Endothelial cell of umbilical vein (primary cell): ENCODE results near the gene MRPL14. TPM values are rescaled to one million over a fixed set of nuclear protein-coding genes. Genes with fewer than 3 reads are reported as not detected.

Source experiments
- BruUV-seq: library from RNA; stranded (reverse); fragments of 400-500 nt; replicated peaks from 2 replicates; lab custom pipeline; 2021; lab: Mats Ljungman, UMichigan
- CTCF ChIA-PET: fragments of 300-600, 350-600 bp; sonication (Branson Sonifier 250); formaldehyde crosslinking; loops from one replicate; lab custom pipeline; 2021; ENCODE audit warnings: antibody characterized with exemption, inconsistent platforms; lab: Charles Lee
- POLR2A ChIA-PET: fragments of 300-600, 350-600 bp; sonication (Branson Sonifier 250); formaldehyde crosslinking; loops from one replicate; lab custom pipeline; 2021; ENCODE audit warnings: antibody characterized with exemption, inconsistent platforms; lab: Charles Lee
- DNase-seq: peaks from one replicate; pipeline ENCODE4 v3.0.0-alpha.2; 2011; ENCODE audit warnings: low read depth, low spot score
- FAIRE-seq: peaks from 2 replicates; lab custom pipeline; 2011; peaks lifted over from hg19 to GRCh38; lab: Jason Lieb, UNC
- H2AFZ ChIP-seq: 2 replicates; pipeline ENCODE4 v1.6.0; 2012; ENCODE audit warnings: low read depth, low read length, control low read depth, inconsistent platforms
- H3K27ac ChIP-seq: 2 replicates; pipeline ENCODE4 v1.5.1; 2011; ENCODE audit warnings: low read depth, mild to moderate bottlenecking, control low read depth, low read length, moderate library complexity; ENCODE audit not compliant: insufficient read depth
- H3K27me3 ChIP-seq, 2 experiments: 2 replicates each; pipeline versions ENCODE4 v1.6.0 to v1.6.1; 2011; ENCODE audit warnings: low read length in 2 of 2, mixed read lengths in 1 of 2; ENCODE audit not compliant: control insufficient read depth in 2 of 2, insufficient read depth in 2 of 2
- H3K36me3 ChIP-seq, 2 experiments: 2 replicates in 1 of 2; 3 replicates in 1 of 2; pipeline ENCODE4 v1.5.1; 2011; ENCODE audit warnings: low read length in 2 of 2, mild to moderate bottlenecking in 1 of 2, moderate library complexity in 1 of 2; ENCODE audit not compliant: control insufficient read depth in 2 of 2, insufficient read depth in 2 of 2; ENCODE audit errors: extremely low read depth in 1 of 2
- H3K4me1 ChIP-seq: 3 replicates; pipeline ENCODE4 v1.5.1; 2011; ENCODE audit warnings: mild to moderate bottlenecking, low read length; ENCODE audit not compliant: control insufficient read depth, insufficient read depth; ENCODE audit errors: extremely low read depth
- H3K4me2 ChIP-seq: 2 replicates; pipeline ENCODE4 v1.6.1; 2011; ENCODE audit warnings: low read length, control low read depth, mixed read lengths; ENCODE audit not compliant: insufficient read depth
- H3K4me3 ChIP-seq, 3 experiments: fragments of 200-600 bp in 1 of 3; sonication (generic), shearing (Covaris generic) in 1 of 3; replicated peaks in 1 of 3; 2 replicates each; pipeline ENCODE4 v1.5.1; 2011 to 2016; ENCODE audit warnings: control low read depth in 3 of 3, low read length in 3 of 3, mild to moderate bottlenecking in 2 of 3, inconsistent platforms in 1 of 3, low read depth in 1 of 3, moderate library complexity in 1 of 3; ENCODE audit not compliant: insufficient read depth in 1 of 3
- H3K79me2 ChIP-seq: 2 replicates; pipeline ENCODE4 v1.6.0; 2012; ENCODE audit warnings: low read length, inconsistent platforms; ENCODE audit not compliant: control insufficient read depth, insufficient read depth
- H3K9ac ChIP-seq: replicated peaks from 2 replicates; pipeline ENCODE3; 2011; ENCODE audit warnings: low read length, control low read depth; ENCODE audit not compliant: insufficient read depth; ENCODE audit errors: extremely low read depth
- H3K9me1 ChIP-seq: replicated peaks from 3 replicates; pipeline ENCODE4 v1.6.0; 2011; ENCODE audit warnings: mild to moderate bottlenecking, low read length; ENCODE audit not compliant: control insufficient read depth, insufficient read depth; ENCODE audit errors: extremely low read depth
- H3K9me3 ChIP-seq: replicated peaks from 2 replicates; pipeline ENCODE4 v1.5.1; 2012; ENCODE audit warnings: low read length, inconsistent platforms; ENCODE audit not compliant: control insufficient read depth, insufficient read depth
- H4K20me1 ChIP-seq: replicated peaks from 2 replicates; pipeline ENCODE3; 2011; ENCODE audit warnings: mild to moderate bottlenecking, low read length; ENCODE audit not compliant: control insufficient read depth, insufficient read depth; ENCODE audit errors: extremely low read depth
- CTCF ChIP-seq, 2 donors: IDR thresholded peaks; 1 replicate in 1 of 2; 2 replicates in 1 of 2; pipeline ENCODE4 v1.5.1; 2011; ENCODE audit warnings: low read length in 2 of 2, mild to moderate bottlenecking in 2 of 2, moderate library complexity in 2 of 2, control low read depth in 1 of 2, inconsistent platforms in 1 of 2, low read depth in 1 of 2; ENCODE audit not compliant: insufficient read depth in 1 of 2; ENCODE audit errors: extremely low read depth in 1 of 2
- EZH2 ChIP-seq: IDR thresholded peaks from 2 replicates; pipeline ENCODE4 v1.6.1; 2012; ENCODE audit warnings: borderline replicate concordance, low read depth, mild to moderate bottlenecking, moderate library complexity, low read length, inconsistent platforms; ENCODE audit not compliant: severe bottlenecking
- FOS ChIP-seq: IDR thresholded peaks from 2 replicates; pipeline ENCODE4 v1.6.1; 2011; ENCODE audit warnings: mild to moderate bottlenecking, low read length, moderate library complexity, borderline replicate concordance; ENCODE audit not compliant: insufficient read depth
- GATA2 ChIP-seq: IDR thresholded peaks from 2 replicates; pipeline ENCODE4 v1.7.0; 2011; ENCODE audit warnings: low read depth, mild to moderate bottlenecking, moderate library complexity, mixed read lengths, low read length; ENCODE audit not compliant: insufficient read length, insufficient read depth
- JUN ChIP-seq: IDR thresholded peaks from 2 replicates; pipeline ENCODE4 v1.6.1; 2011; ENCODE audit warnings: borderline replicate concordance, low read depth; ENCODE audit not compliant: insufficient read length, insufficient read depth
- MAX ChIP-seq: IDR thresholded peaks from 2 replicates; pipeline ENCODE4 v1.6.1; 2011; ENCODE audit not compliant: insufficient read depth, insufficient read length
- MYC ChIP-seq: IDR thresholded peaks from one replicate; pipeline ENCODE4 v1.6.1; 2011; ENCODE audit warnings: mild to moderate bottlenecking, low read depth, low read length
- POLR2A ChIP-seq: IDR thresholded peaks from 2 replicates; pipeline ENCODE4 v1.6.1; 2012; ENCODE audit warnings: low read depth, mild to moderate bottlenecking, control low read depth, low read length
- POLR2AphosphoS5 ChIP-seq: IDR thresholded peaks from 2 replicates; pipeline ENCODE4 v1.6.1; 2012; ENCODE audit warnings: low read depth, mild to moderate bottlenecking, control low read depth, low read length, moderate library complexity; ENCODE audit not compliant: insufficient read depth
- dilution Hi-C: fragments of 300-500 bp; cut with MboI; formaldehyde crosslinking; loops from one replicate; pipeline ENCODE4 v1.15.0; 2019; ENCODE audit warnings: low sequenced_read_pairs; ENCODE audit not compliant: extremely low pct_ligation_motif_present
- intact Hi-C: fragments of 100-400 bp; cut with micrococcal nuclease; formaldehyde crosslinking; loops from one replicate; pipeline ENCODE4 v1.10.0; 2022
- polyA plus RNA-seq, 4 experiments: library from polyadenylated mRNA; depleted of rRNA in 3 of 4; stranded (reverse) in 3 of 4; unstranded in 1 of 4; fragments of >200 nt; gene quantifications; 2 replicates each; pipeline versions ENCODE4 v1.2.1 to v1.2.3, GENCODE V29; 2011 to 2012; ENCODE audit warnings: missing spikeins in 1 of 4
- total RNA-seq: library from RNA; stranded (reverse); gene quantifications from 2 replicates; pipeline ENCODE4 v1.2.3, GENCODE V29; 2021

The MRPL14 gene
- total and polyA plus RNA-seq, 2 donors (not counting 3 experiments of a cell fraction or from before 2014, with no cell fraction given): 68.1 to 103 TPM

GRCh38 chr6:44078219-44078826, 48.9 kb downstream of the MRPL14 start:
- Histone ChIP-seq H3K36me3 (no peaks in the 10 kb centered on the region), H3K4me1 (peaks cover 5% of the 10 kb centered on the region), H3K9me1 (no peaks in the 10 kb centered on the region), H2AFZ (no peak overlapping the region), H3K27me3 (no peaks in the 10 kb centered on the region), H3K4me3 (no peak overlapping the region), H3K27ac (no peak overlapping the region), H3K4me2 (no peak overlapping the region), H3K9ac (no peak overlapping the region), H3K79me2 (no peaks in the 10 kb centered on the region), H4K20me1 (no peaks in the 10 kb centered on the region), H3K9me3 (no peaks in the 10 kb centered on the region)
- FAIRE-seq (peak; percentile 50), DNase-seq (no peak)
- intact Hi-C loops: loop anchor here (10.0 kb wide), 1 partner anchor 124 kb away; no protein-coding TSS in a partner anchor
- POLR2A ChIA-PET: no interaction called here
- CTCF ChIA-PET: interaction anchor here (0.5 to 5.3 kb wide), 103 partner anchors 10 to 849 kb away, joined by 3 to 245 read pairs (median 5); partner anchors contain the start of genes DNPH1, GTPBP2, LRRC73 and MAD2L1BP
- TF ChIP-seq FOS (no peak), EZH2 (no peak), POLR2AphosphoS5 (no peak), JUN (no peak), CTCF (IDR thresholded peaks at IDR 0.05; ENCODE audit: extremely low read depth in 1 of 2, insufficient read depth in 1 of 2, low read depth in 1 of 2, low read length in 2 of 2) (no peak), MYC (no peak), GATA2 (no peak), MAX (no peak), POLR2A (no peak)
- BruUV-seq: no TSS peak
- dilution Hi-C loops: no loop called here
